Fibroblast of mammary gland (primary cell): Measurements from ENCODE around the gene DGCR6L.
"Not testable (repeated sequence)": the region's sequence is repeated elsewhere in the genome, so short reads cannot be mapped to it uniquely, and the experiment has no call there.

ENCODE experiments used
- DNase-seq: peaks from one replicate; pipeline ENCODE4 v3.0.0-alpha.2; 2010; ENCODE audit warnings: low read depth
- H3K4me3 ChIP-seq: 2 replicates; pipeline ENCODE4 v1.5.1; 2011; ENCODE audit warnings: low read depth, mild to moderate bottlenecking, low read length, moderate library complexity; ENCODE audit not compliant: control insufficient read depth
- CTCF ChIP-seq: conservative IDR thresholded peaks from 2 replicates; pipeline ENCODE4 v1.5.1; 2011; ENCODE audit warnings: low read depth, low read length, inconsistent platforms; ENCODE audit not compliant: control insufficient read depth, insufficient read depth

Gene DGCR6L

GRCh38 chr22:20304646-20305045, 15.2 kb downstream of the DGCR6L start:
- no peak for TF ChIP-seq CTCF
- no peak for DNase-seq
- H3K4me3 ChIP-seq, result no peak overlapping the region

- H3K4me3 ChIP-seq, DNase-seq: not testable (repeated sequence)
Measured at GRCh38 chr22:20303229-20303534, 16.7 kb downstream of the DGCR6L start.

- no peak for DNase-seq
- TF ChIP-seq CTCF, result no peak
- no peak overlapping the region for H3K4me3 ChIP-seq
Measured at GRCh38 chr22:20302438-20303228, 17.2 kb downstream of the DGCR6L start.

- no peak overlapping the region for H3K4me3 ChIP-seq
- no peak for TF ChIP-seq CTCF
- DNase-seq, result peak; percentile 23
Measured at GRCh38 chr22:20299746-20300136, 20.1 kb downstream of the DGCR6L start.

- H3K4me3 ChIP-seq, result peak overlapping the region; percentile 36
- no peak for TF ChIP-seq CTCF
- peak; percentile 64 for DNase-seq
Measured at GRCh38 chr22:20298803-20299745, 20.8 kb downstream of the DGCR6L start.

- no peak for DNase-seq
- no peak for TF ChIP-seq CTCF
- H3K4me3 ChIP-seq, result no peak overlapping the region
Measured at GRCh38 chr22:20298110-20298802, 21.6 kb downstream of the DGCR6L start.
